HG02970 (cell line): ENCODE data around the gene PIK3IP1.
"Not testable (repeated sequence)": the region's sequence is repeated elsewhere in the genome, so short reads cannot be mapped to it uniquely, and the experiment has no call there.

Experiments
- ATAC-seq: cut with Tn5 transposase; IDR thresholded peaks from one replicate; pipeline ENCODE4 v1.9.1; 2021; ENCODE audit warnings: mild to moderate bottlenecking, moderate library complexity, moderate number of reproducible peaks; ENCODE audit not compliant: unreplicated experiment, low FRiP score

Gene PIK3IP1

GRCh38 chr22:31259798-31260473 lies 32.4 kb downstream of the PIK3IP1 start:
- ATAC-seq = no peak

- no peak for ATAC-seq
Observed at GRCh38 chr22:31253949-31254348, 38.3 kb downstream of the PIK3IP1 start.

GRCh38 chr22:31250740-31251600 lies 41.3 kb downstream of the PIK3IP1 start:
- no peak for ATAC-seq

- no peak for ATAC-seq
Observed at GRCh38 chr22:31248965-31249958, 43.0 kb downstream of the PIK3IP1 start.

GRCh38 chr22:31248138-31248745 lies 44.0 kb downstream of the PIK3IP1 start:
- no peak for ATAC-seq

GRCh38 chr22:31247726-31248125 lies 44.6 kb downstream of the PIK3IP1 start:
- ATAC-seq = no peak

GRCh38 chr22:31246687-31247086 lies 45.6 kb downstream of the PIK3IP1 start:
- no peak for ATAC-seq

GRCh38 chr22:31245998-31246397 lies 46.3 kb downstream of the PIK3IP1 start:
- ATAC-seq = not testable (repeated sequence)

- no peak for ATAC-seq
Observed at GRCh38 chr22:31244943-31245451, 47.3 kb downstream of the PIK3IP1 start.

- no peak for ATAC-seq
Observed at GRCh38 chr22:31244046-31244942, 48.0 kb downstream of the PIK3IP1 start.

- ATAC-seq = no peak
Observed at GRCh38 chr22:31243339-31244045, 48.8 kb downstream of the PIK3IP1 start.

GRCh38 chr22:31241936-31242335 lies 50.4 kb downstream of the PIK3IP1 start:
- no peak for ATAC-seq

- ATAC-seq = no peak
Observed at GRCh38 chr22:31241200-31241599, 51.1 kb downstream of the PIK3IP1 start.

GRCh38 chr22:31239771-31240370 lies 52.4 kb downstream of the PIK3IP1 start:
- no peak for ATAC-seq

GRCh38 chr22:31238057-31238456 lies 54.2 kb downstream of the PIK3IP1 start:
- no peak for ATAC-seq

GRCh38 chr22:31236044-31236443 lies 56.2 kb downstream of the PIK3IP1 start:
- ATAC-seq = not testable (repeated sequence)

GRCh38 chr22:31235081-31235480 lies 57.2 kb downstream of the PIK3IP1 start:
- no peak for ATAC-seq

GRCh38 chr22:31233001-31233400 lies 59.3 kb downstream of the PIK3IP1 start:
- no peak for ATAC-seq
